Mucosa of descending colon (tissue), 3 donors: Measurements from ENCODE around the gene CCDC88B. TPM values are rescaled to one million over a fixed set of nuclear protein-coding genes. Genes with fewer than 3 reads are reported as not detected.

ENCODE experiments used
- ATAC-seq: fragments of 200-7000 bp; cut with Tn5 transposase; one replicate; pipeline ENCODE4 v1.9.1; 2020; ENCODE audit warnings: mild to moderate bottlenecking, moderate library complexity
- DNase-seq, 3 donors: peaks; one replicate each; pipeline ENCODE4 v3.0.0-alpha.2; 2020
- H3K36me3 ChIP-seq: fragments of 200-600 bp; one replicate; pipeline ENCODE4 v1.8.0; 2021; ENCODE audit warnings: low read depth, mild to moderate bottlenecking
- H3K4me1 ChIP-seq: fragments of 200-600 bp; one replicate; pipeline ENCODE4 v1.8.0; 2021; ENCODE audit warnings: low read depth, mild to moderate bottlenecking
- H3K4me3 ChIP-seq: fragments of 200-600 bp; one replicate; pipeline ENCODE4 v1.8.0; 2021; ENCODE audit warnings: mild to moderate bottlenecking
- H3K9me3 ChIP-seq: fragments of 200-600 bp; one replicate; pipeline ENCODE4 v1.8.0; 2021; ENCODE audit warnings: mild to moderate bottlenecking
- intact Hi-C, 2 donors: fragments of 100-400 bp; cut with DNase I in 1 of 2; cut with micrococcal nuclease in 1 of 2; formaldehyde crosslinking; loops; one replicate each; pipeline versions ENCODE4 v1.11.0 to v1.11.1; 2022; cut with DNase I, micrococcal nuclease
- total RNA-seq, 3 donors: library from RNA; stranded (reverse); fragmentation: NEBNext Ultra II Directional in 2 of 3; extraction: Animal tissue kit (Norgen Biotek cat#: 25700) in 2 of 3; gene quantifications; one replicate each; pipeline versions ENCODE4 v1.2.1 to v1.2.4, GENCODE V29; 2021 to 2023
- TF ChIP-seq, protein P1 (sequence below): fragments of 200-600 bp; IDR thresholded peaks from one replicate; pipeline ENCODE4 v1.8.0; 2022; ENCODE audit warnings: antibody characterized with exemption, mild to moderate bottlenecking
- donor health status: DM: no; HTN: no; CAD: no; lungs with moderate emphysema.
- donor health status: DM: no; HTN: no; CAD: no.
- donor health status: DM: no; HTN: yes; CAD: no.

CCDC88B gene
- total RNA-seq, 3 donors from 2014 or later: 13.4 to 32.5 (median 28.8) TPM

DNA sequence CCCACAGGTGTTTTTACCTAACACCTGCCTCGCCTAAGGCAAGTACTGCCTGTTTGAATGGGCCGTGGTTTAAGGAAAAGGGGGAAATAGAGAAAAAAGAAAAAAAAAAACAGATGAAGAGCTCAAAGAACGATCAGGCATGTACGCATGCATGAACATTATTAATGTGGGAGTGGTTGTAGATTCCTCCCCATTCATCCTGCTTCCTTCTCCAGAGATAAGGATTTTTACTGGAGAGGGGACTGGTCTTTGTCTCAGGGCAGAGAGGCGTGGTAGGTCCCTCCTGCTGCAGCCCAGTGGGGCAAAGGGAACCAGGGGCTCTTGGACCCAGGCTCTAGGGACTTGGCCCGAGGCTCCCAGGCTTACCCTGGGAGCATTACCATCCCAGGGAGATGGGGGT is 42.0 kb downstream of the CCDC88B start:
- Histone ChIP-seq H3K4me1 (no peaks in the 10 kb centered on the region), H3K4me3 (no peak overlapping the region), H3K36me3 (no peaks in the 10 kb centered on the region), H3K9me3 (no peaks in the 10 kb centered on the region)
- intact Hi-C loops: no loop called here
- no peak for ATAC-seq
- DNase-seq: no peak
- TF ChIP-seq, protein P1, sequence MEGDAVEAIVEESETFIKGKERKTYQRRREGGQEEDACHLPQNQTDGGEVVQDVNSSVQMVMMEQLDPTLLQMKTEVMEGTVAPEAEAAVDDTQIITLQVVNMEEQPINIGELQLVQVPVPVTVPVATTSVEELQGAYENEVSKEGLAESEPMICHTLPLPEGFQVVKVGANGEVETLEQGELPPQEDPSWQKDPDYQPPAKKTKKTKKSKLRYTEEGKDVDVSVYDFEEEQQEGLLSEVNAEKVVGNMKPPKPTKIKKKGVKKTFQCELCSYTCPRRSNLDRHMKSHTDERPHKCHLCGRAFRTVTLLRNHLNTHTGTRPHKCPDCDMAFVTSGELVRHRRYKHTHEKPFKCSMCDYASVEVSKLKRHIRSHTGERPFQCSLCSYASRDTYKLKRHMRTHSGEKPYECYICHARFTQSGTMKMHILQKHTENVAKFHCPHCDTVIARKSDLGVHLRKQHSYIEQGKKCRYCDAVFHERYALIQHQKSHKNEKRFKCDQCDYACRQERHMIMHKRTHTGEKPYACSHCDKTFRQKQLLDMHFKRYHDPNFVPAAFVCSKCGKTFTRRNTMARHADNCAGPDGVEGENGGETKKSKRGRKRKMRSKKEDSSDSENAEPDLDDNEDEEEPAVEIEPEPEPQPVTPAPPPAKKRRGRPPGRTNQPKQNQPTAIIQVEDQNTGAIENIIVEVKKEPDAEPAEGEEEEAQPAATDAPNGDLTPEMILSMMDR: no peak

DNA sequence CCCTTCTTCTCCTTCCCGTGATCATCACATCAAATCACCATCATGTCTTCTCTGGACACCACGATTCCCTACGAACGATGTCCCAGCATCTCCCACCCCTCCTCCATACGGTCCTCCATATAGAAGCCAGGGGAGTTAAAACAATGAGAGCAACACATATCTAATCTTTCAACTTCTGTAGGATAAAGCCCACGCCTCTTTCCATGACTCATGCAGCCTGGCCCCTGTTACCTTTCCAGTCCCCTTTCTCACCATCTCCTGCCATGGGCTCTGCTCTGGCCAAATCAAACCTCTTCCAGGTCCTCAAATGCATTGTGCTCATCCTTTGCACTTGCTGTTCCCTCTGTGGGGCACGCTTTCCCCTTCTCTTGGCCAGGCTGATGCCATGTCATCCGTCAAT is 42.6 kb downstream of the CCDC88B start:
- H3K9me3 ChIP-seq: no peaks in the 10 kb centered on the region
- no peak overlapping the region for H3K4me3 ChIP-seq
- DNase-seq (no peak), ATAC-seq (no peak)
- H3K36me3 ChIP-seq: no peaks in the 10 kb centered on the region
- no peaks in the 10 kb centered on the region for H3K4me1 ChIP-seq
- TF ChIP-seq, protein P1: no peak
- intact Hi-C loops: no loop called here

DNA sequence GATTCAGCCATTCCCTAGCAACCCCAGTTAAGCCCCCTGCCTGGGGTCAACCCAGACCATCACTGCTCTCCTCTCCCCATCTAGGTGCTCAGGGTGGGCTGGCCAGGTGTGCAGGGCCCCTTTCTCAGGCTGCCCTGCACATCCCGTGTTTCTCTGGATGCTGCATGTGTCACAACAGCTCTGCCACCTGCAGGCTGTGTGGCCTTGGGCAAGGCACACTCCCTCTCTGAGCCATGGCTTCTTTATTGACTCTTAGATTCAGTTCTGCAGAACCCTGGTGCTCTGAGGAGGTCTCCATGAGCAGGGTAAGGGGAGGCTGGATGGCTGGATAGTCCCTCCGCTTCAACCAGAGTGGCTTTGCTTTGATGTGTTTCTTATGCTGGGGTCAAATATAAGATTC is 43.6 kb downstream of the CCDC88B start:
- intact Hi-C loops: no loop called here
- no peaks in the 10 kb centered on the region for H3K9me3 ChIP-seq
- no peak for ATAC-seq
- no peak overlapping the region for H3K4me3 ChIP-seq
- H3K4me1 ChIP-seq: no peaks in the 10 kb centered on the region
- DNase-seq: no peak
- no peaks in the 10 kb centered on the region for H3K36me3 ChIP-seq
- TF ChIP-seq, protein P1: no peak

DNA sequence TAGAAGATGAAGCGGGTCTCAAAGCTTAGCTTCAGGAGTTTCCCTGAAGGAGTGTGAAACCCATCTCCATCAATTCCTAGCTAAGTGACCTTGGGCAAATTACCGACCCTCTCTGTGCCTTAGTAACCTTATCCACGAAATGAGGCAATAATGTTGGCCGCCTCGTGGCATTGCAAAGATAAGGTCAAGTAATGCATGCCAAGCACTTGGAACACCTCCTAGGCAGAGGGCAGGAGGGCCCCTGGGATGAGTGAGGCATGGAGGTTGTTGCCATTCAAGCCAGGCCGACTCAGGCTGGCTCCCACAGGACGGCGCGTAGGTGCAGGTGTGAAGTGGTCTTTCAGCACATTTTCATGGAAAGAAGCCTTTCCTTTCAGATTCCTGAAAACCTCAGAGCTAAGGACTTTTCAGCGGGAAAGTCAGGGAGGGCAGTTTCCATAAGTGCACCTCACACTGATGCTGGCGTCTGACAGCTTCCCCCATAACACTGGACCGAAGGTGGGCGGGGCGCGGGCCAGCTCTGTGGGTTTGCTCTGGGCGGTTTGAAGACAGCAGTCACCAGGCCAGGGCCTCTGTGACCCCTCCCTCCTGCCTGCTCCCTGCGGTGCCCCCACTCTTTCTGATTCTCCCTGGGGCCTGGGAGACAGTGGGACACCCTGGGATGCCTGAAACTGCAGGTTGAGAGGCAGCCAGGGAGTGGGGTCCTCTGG is 44.2 kb downstream of the CCDC88B start:
- DNase-seq: no peak
- TF ChIP-seq, protein P1: no peak

DNA sequence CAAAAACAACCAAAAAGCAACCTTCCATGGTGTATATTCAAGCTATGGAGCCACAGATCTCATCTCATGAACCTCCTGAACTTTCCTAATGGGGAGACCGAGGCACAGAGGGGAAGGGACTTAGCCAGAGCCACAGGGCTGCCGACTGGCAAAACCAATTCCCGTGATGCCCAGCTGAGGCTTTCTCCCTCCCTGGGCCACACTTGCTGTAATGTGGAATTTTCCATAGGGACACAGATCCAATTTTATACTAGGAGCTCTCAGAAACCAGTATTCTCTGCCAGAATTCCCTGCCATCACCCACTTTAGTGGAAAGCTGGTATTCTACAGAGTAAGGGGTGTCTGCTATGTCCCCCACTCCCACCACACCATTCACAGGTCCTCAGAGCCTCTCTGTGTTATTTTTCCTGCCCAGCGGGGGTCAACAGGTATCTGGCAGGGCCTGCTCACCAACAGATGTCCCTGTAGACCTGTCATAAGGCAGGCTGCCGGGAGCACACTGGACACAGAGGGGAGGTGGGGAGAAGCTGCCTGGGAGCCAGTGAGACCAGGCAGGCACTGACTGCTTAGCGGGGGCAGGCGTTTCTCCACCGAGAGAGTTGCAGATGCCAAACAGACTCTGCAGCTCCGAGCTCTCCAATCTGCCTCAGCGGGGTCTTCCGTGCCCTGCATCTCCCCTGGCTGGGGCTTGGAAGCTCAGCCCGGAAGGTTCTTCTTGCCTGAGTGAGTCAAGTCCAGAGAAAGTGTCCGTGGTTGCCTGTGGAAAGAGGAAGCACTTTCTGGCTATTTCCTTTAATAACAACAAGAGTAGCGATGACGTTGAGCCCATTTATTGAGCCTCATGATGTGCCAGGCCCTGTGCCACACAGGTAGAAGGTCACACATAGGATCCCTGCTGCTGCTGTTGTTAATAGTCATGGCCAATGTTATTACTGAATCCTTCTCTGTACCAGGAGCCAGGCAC is 45.3 kb downstream of the CCDC88B start:
- TF ChIP-seq, protein P1: no peak
- H3K36me3 ChIP-seq: no peaks in the 10 kb centered on the region
- H3K9me3 ChIP-seq: no peaks in the 10 kb centered on the region
- ATAC-seq: no peak
- no peak overlapping the region for H3K4me3 ChIP-seq
- no peaks in the 10 kb centered on the region for H3K4me1 ChIP-seq
- no peak for DNase-seq
- intact Hi-C loops: no loop called here

More for the DNA sequence above, 44.2 kb downstream of the CCDC88B start:
- H3K4me1 ChIP-seq: no peaks in the 10 kb centered on the region
- no peaks in the 10 kb centered on the region for H3K36me3 ChIP-seq
- intact Hi-C loops: no loop called here
- H3K9me3 ChIP-seq: no peaks in the 10 kb centered on the region
- H3K4me3 ChIP-seq: no peak overlapping the region
- no peak for ATAC-seq
